Ovary (tissue), 3 donors: ENCODE measurements around the gene SH3BP5L.

ENCODE experiments used
- EP300 ChIP-seq: sonication (generic); formaldehyde crosslinking; IDR thresholded peaks from one replicate; pipeline ENCODE4 v1.6.1; 2017; ENCODE audit warnings: antibody characterized with exemption
- POLR2A ChIP-seq: fragments of 450-650 bp; IDR thresholded peaks from one replicate; pipeline ENCODE4 v1.6.1; 2017; ENCODE audit warnings: antibody characterized with exemption, mild to moderate bottlenecking, moderate library complexity
- TF ChIP-seq, protein P1 (sequence below), 3 donors: fragments of 450-650 bp in 2 of 3; fragments of 200-600 bp in 1 of 3; IDR thresholded peaks; one replicate each; pipeline versions ENCODE4 v1.5.1 to v1.8.0; 2016 to 2022; ENCODE audit warnings: antibody characterized with exemption in 3 of 3, mild to moderate bottlenecking in 1 of 3
- donor health status: DM: no; HTN: no; CAD: no.

DNA sequence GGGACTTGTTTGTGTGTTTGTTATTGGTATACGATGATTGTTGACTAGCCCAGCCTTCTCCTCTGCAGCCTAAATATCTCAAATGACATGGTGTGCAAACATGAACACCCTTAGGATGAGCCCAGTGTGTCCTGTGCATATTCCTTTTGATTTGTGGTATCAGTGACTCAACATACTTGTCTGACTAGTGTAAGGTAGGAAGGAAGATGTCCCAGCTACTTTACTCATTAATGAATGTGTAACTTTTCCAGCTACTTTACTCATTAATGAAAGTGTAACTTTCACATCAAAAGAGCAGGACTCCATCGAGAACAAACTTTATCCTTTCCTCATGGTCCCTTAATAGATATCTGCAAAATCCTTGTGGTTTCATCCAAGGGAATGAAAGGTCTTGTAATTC is 35.9 kb upstream of the SH3BP5L start:
- TF ChIP-seq POLR2A (no peak), EP300 (no peak)
- TF ChIP-seq, protein P1, sequence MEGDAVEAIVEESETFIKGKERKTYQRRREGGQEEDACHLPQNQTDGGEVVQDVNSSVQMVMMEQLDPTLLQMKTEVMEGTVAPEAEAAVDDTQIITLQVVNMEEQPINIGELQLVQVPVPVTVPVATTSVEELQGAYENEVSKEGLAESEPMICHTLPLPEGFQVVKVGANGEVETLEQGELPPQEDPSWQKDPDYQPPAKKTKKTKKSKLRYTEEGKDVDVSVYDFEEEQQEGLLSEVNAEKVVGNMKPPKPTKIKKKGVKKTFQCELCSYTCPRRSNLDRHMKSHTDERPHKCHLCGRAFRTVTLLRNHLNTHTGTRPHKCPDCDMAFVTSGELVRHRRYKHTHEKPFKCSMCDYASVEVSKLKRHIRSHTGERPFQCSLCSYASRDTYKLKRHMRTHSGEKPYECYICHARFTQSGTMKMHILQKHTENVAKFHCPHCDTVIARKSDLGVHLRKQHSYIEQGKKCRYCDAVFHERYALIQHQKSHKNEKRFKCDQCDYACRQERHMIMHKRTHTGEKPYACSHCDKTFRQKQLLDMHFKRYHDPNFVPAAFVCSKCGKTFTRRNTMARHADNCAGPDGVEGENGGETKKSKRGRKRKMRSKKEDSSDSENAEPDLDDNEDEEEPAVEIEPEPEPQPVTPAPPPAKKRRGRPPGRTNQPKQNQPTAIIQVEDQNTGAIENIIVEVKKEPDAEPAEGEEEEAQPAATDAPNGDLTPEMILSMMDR (IDR thresholded peaks at IDR 0.05): no peak
